Breast epithelium (tissue), 3 donors: ENCODE measurements around the gene ASTN2.

Experiments
- POLR2A ChIP-seq: fragments of 450-650 bp; IDR thresholded peaks from one replicate; pipeline ENCODE4 v1.6.1; 2016; ENCODE audit warnings: antibody characterized with exemption, mild to moderate bottlenecking, moderate library complexity
- TF ChIP-seq, protein P1 (sequence below), 3 donors: fragments of 450-650 bp; IDR thresholded peaks; one replicate each; pipeline ENCODE4 v1.5.1; 2016 to 2017; ENCODE audit warnings: antibody characterized with exemption in 3 of 3, mild to moderate bottlenecking in 3 of 3, moderate library complexity in 3 of 3

GRCh38 chr9:116900543-116900942 lies 514.3 kb downstream of the ASTN2 start:
- TF ChIP-seq, protein P1, sequence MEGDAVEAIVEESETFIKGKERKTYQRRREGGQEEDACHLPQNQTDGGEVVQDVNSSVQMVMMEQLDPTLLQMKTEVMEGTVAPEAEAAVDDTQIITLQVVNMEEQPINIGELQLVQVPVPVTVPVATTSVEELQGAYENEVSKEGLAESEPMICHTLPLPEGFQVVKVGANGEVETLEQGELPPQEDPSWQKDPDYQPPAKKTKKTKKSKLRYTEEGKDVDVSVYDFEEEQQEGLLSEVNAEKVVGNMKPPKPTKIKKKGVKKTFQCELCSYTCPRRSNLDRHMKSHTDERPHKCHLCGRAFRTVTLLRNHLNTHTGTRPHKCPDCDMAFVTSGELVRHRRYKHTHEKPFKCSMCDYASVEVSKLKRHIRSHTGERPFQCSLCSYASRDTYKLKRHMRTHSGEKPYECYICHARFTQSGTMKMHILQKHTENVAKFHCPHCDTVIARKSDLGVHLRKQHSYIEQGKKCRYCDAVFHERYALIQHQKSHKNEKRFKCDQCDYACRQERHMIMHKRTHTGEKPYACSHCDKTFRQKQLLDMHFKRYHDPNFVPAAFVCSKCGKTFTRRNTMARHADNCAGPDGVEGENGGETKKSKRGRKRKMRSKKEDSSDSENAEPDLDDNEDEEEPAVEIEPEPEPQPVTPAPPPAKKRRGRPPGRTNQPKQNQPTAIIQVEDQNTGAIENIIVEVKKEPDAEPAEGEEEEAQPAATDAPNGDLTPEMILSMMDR (IDR thresholded peaks at IDR 0.05): no peak
- TF ChIP-seq POLR2A: no peak
